CD4-positive, alpha-beta T cell treated with Interleukin-1 beta for 1 hour (primary cell): ENCODE data around the gene ACSF3.
"Not testable (repeated sequence)": the region's sequence is repeated elsewhere in the genome, so short reads cannot be mapped to it uniquely, and the experiment has no call there.

ENCODE experiments used
- DNase-seq, 2 donors: peaks; one replicate each; pipeline ENCODE4 v3.0.0-alpha.2; 2020 to 2022

Gene ACSF3

DNA sequence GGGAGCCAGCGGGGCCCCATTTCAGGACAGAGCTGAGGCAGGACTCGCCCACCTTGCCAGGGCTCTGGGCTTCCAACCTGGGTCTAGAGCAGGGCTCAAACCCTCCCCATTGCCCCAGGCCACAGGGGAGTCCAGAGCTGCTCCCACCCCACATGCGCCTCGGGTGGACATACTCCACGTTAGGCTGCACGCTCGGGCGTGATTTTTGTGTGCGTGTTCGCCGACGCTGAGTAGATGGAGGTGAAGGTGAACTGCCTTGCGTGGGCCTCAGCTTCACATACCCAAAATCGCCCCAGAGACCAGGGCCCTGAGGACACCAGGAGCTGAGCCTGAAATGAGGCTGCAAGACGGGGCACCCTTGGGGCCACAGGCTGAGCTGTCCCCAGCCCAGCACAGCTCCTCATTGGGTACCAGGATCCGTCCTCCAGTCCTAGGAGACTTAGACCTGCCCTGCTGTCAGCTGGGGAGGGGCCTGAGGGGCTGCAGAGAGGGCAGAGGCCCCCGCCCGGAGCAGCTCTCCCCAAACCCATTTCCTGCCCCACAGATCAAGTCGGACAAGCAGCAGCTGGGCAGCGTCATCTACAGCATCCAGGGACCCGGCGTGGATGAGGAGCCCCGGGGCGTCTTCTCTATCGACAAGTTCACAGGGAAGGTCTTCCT lies 86.1 kb downstream of the ACSF3 start:
- DNase-seq: no peak

DNA sequence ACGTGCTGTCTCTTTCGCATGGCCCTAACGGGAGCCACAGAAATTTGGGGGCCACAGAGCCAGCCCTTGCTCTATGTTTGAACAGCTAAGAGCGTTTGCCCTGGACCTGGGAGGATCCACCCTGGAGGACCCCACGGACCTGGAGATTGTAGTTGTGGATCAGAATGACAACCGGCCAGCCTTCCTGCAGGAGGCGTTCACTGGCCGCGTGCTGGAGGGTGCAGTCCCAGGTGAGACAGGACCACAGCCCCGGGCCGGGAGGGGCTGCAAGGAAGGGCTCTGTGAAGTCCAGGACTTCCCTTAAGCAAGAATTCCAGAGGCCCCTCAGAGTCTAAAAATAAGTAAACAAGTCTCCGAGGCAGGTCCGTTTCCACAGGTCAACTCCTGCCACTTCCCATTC lies 89.8 kb downstream of the ACSF3 start:
- DNase-seq: no peak

DNA sequence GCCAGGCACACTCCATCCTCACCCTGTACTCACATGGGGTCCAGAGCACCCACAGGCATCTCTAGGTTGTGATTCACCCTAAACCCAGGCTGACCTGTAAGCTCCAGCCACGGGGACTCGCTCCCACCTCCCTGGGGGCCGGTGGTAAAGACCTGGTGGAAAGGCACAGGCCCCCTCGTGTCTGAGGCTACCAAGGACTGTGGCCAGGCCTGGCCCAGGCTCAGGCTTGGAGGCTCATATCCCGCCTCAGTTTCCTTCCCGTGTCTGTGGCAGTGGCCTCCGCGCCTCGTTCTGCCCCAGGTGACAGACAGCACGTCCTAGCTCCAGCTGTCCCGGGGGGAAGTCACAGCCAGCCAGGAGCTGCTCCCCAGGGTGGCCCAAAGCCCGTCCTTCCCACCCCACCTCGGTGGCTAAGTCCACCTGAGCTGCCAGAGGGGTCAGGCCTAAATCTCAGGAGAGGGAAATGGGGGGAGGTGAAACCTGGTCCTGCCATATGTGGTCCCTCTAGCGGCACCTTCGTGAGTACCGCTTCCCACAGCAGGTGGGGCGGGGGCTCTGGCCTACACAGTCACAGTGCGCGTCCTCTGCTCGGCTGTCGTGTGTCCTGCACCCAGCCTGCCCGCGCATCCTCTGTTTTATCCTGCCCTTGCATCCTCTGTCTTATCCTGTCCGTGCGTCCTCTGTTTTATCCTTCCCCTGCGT lies 90.5 kb downstream of the ACSF3 start:
- no peak for DNase-seq

DNA sequence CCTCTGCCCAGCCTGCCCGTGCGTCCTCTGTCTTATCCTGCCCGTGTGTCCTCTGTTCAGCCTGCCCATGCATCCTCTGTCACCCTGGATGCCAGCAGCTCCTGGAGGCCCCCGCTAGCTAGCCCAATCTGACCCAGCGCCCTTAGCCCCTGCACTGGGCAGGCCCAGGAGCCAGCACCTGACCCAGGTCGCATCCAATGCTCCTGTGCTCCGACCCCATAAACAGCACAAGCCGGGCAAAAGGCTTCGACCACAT lies 91.0 kb downstream of the ACSF3 start:
- DNase-seq: no peak

DNA sequence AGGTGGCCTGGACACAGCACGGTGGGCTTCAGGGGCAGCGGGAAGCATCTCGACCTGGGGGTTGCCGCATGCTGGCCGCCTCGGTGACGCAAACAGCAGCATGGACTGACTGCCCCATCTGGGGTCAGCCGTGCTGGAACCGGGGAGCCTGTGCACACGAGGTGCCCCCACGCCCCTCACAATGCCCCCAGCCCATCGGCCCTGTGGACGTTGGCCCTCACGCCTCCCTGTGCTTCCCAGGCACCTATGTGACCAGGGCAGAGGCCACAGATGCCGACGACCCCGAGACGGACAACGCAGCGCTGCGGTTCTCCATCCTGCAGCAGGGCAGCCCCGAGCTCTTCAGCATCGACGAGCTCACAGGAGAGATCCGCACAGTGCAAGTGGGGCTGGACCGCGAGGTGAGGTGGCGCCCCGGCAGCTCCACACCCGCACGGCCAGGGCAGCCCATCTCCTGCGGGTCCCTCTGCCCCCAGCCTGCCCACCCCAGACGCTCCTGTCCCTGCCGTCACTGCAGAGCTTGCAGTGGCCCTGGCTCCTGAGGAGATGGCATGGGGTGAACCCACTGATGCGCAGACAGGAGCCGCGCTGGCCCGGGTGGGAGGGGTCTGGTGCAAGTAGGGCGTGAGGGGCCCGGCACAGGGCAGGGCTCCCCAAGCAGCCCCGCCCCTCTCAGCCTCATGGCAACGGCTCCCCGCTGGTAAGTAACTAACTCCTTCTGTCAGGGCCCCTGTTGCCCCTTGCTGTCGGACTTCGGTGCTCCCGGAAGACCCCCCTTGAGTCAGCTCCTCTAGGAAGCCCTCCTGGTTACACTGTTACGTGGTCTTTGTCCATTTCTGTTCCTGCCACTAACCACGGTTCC lies 91.5 kb downstream of the ACSF3 start:
- DNase-seq: no peak

DNA sequence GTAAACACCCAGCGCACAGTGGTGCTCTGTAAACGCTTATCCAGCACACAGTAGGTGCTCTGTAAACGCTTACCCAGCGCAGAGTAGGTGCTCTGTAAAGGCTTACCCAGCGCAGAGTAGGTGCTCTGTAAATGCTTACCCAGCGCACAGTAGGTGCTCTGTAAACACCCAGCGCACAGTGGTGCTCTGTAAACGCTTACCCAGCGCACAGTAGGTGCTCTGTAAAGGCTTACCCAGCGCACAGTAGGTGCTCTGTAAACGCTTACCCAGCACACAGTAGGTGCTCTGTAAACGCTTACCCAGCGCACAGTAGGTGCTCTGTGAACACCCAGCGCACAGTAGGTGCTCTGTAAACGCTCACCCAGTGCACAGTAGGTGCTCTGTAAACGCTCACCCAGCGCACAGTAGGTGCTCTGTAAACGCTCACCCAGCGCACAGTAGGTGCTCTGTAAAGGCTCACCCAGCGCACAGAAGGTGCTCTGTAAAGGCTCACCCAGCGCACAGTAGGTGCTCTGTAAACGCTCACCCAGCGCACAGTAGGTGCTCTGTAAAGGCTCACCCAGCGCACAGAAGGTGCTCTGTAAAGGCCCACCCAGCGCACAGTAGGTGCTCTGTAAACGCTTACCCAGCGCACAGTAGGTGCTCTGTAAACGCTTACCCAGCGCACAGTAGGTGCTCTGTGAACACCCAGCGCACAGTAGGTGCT lies 92.4 kb downstream of the ACSF3 start:
- DNase-seq: not testable (repeated sequence)

DNA sequence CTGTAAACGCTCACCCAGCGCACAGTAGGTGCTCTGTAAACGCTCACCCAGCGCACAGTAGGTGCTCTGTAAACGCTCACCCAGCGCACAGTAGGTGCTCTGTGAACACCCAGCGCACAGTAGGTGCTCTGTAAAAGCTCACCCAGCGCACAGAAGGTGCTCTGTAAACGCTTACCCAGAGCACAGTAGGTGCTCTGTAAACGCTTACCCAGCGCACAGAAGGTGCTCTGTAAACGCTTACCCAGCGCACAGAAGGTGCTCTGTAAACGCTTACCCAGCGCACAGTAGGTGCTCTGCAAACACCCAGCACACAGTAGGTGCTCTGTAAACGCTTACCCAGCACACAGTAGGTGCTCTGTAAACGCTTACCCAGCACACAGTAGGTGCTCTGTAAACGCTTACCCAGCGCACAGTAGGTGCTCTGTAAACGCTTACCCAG lies 93.0 kb downstream of the ACSF3 start:
- DNase-seq: not testable (repeated sequence)

DNA sequence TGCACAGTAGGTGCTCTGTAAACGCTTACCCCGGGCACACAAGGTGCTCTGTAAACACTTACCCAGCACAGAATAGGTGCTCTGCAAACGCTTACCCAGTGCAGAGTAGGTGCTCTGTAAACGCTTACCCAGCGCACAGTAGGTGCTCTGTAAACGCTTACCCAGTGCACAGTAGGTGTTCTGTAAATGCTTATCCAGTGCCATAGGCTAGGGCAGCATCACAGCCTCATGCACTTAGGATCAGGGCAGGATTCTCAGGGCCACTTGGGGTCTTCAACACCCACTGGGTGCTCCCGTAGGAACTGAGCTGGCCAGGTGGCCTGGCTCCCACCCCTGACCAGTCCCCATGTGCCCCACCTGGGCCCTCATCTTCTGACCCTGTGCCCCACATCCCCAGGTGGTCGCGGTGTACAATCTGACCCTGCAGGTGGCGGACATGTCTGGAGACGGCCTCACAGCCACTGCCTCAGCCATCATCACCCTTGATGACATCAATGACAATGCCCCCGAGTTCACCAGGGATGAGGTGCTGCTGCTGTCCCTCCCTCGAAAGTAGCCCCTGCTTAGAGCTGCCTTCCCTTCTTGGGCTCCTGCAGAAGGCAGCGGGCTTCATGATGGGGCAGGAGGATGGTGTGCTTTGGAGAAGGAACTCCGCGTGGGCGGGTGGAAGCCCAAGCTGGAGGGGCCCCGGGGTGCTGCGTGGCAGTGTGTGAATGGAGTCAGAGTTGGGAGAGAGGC lies 93.5 kb downstream of the ACSF3 start:
- peak in 1 of 2 donors; percentile 16 for DNase-seq

DNA sequence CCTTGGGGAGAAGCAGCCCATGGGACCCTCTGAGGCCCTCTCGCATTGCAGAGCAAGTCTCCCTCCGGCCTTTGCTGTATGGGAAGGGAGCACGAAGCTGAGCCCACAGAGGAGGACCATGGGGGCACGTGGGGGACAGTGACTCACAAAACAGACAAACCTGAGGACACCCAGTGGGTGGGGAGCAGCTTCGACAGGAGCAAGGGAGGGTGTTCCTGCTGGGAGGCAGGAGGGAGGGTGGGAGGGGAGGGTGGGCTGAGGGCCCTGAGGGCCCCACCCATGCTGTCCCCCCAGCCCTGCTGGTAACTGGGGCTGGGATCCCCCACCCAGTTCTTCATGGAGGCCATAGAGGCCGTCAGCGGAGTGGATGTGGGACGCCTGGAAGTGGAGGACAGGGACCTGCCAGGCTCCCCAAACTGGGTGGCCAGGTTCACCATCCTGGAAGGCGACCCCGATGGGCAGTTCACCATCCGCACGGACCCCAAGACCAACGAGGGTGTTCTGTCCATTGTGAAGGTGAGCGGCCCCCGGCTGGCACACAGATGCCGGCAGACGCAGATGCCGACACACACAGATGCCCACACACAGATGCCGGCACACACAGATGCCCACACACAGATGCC lies 94.2 kb downstream of the ACSF3 start:
- no peak for DNase-seq

DNA sequence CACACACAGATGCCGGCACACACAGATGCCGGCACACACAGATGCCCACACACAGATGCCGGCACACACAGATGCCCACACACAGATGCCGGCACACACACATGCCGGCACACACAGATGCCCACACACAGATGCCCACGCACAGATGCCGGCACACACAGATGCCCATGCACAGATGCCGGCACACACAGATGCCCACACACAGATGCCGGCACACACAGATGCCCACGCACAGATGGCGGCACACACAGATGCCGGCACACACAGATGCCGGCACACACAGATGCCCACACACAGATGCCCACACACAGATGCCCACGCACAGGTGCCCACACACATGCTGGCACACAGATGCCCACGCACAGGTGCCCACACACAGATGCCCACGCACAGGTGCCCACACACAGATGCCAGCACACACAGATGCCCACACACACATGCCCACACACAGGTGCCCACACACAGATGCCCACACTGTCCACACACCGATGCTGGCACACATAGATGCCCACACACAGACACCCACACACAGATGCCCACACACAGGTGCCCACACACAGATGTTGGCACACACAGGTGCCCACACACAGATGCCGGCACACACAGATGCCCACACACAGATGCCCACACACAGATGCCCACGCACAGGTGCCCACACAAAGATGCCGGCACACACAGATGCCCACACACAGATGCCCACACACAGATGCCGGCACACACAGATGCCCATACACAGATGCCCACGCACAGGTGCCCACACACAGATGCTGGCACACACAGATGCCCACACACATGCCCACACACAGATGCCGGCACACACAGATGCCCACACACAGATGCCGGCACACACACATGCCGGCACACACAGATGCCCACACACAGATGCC lies 95.1 kb downstream of the ACSF3 start:
- not testable (repeated sequence) for DNase-seq

DNA sequence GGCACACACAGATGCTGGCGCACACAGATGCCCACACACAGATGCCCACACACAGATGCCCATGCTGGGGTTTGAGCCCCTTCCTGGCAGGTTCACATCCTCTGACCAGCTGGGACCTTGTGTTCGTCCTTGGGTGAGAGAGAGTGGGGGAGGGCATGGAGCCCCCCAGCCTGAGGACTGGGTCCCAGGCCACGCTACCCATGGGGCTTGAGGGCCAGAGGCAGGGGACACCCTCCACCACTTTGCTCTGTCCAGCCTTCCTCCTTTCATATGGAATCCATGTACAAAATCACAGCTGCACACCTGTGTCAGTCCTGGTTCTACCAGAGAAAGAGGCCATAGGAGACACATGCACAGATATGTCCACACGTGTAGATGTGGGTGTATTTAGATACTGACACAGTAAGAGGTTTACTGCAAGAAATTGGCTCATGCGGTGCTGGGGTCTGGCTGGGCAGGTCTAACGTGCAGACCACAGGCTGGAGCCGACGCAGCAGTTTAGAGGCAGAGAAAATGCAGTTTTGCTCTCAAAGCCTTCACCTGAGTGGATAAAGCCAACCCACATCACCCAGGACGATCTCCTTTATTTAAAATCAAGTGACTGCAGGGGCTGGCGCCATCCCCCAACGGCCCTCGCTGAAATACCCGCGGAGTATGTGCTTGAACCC lies 95.8 kb downstream of the ACSF3 start:
- no peak for DNase-seq

DNA sequence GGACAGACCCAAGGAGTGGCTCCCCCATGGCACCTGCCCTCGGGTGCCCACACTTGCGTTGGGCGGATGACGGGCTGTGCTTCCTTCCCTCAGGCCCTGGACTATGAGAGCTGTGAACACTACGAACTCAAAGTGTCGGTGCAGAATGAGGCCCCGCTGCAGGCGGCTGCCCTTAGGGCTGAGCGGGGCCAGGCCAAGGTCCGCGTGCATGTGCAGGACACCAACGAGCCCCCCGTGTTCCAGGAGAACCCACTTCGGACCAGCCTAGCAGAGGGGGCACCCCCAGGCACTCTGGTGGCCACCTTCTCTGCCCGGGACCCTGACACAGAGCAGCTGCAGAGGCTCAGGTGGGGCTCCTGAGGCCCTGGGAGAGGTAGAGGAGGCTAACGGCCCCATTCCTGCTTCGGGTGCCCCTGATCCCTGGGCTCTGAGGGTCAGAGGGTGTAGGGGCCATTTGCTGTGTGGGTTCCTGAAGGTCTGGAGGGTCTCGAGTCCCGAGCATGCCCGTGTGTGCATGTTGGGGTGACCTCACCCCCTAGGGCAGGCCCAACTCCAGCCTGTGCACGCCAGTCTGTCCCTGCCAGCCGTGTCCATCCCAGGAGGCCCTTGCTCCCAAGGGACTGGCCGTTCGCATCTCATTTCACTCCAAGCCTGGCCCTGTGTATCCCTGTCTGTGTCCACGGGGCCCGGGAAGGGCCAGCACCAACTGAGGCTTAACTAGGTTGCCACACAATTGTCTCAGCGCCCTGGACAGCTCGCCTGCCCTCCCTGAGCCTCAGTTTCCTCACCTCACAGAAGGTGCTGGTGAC lies 96.7 kb downstream of the ACSF3 start:
- DNase-seq: no peak

DNA sequence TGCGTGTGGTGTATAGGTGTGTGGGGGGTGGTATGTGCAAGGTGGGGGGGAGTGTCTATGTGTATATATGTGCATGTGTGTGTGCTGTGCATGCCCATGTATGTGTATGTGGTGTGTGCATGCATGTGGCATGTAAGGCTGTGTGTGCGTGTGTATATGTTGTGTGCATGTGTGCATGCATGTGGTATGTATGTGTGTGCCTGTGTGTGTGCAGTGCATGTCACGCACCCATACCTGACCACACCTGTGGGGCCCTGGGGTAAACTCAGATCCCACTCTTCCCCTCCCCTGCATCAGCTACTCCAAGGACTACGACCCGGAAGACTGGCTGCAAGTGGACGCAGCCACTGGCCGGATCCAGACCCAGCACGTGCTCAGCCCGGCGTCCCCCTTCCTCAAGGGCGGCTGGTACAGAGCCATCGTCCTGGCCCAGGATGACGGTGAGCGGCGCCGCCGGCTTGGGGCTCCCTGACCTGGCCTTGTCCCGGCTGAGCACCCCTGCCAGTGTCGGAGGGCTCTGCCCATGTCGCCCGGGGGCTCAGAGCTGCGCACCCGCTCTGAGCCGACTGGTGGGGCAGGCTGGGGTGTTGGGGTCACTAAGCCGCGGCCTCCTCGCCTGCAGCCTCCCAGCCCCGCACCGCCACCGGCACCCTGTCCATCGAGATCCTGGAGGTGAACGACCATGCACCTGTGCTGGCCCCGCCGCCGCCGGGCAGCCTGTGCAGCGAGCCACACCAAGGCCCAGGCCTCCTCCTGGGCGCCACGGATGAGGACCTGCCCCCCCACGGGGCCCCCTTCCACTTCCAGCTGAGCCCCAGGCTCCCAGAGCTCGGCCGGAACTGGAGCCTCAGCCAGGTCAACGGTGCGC lies 97.6 kb downstream of the ACSF3 start:
- no peak for DNase-seq

DNA sequence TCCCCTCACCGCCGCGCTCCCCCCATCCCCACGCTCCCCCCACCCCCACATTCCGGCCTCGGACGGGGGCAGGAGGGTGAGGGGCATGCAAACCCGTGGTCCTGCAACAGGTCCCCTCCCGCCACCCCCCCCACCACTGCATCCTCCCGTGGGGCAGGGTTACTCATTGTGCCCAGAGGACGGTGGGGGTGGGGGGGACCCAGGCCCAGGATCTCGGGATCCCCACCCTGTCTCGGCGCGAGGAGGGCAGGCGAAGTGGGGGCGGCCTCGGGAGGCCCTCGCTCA lies 98.2 kb downstream of the ACSF3 start:
- no peak for DNase-seq

DNA sequence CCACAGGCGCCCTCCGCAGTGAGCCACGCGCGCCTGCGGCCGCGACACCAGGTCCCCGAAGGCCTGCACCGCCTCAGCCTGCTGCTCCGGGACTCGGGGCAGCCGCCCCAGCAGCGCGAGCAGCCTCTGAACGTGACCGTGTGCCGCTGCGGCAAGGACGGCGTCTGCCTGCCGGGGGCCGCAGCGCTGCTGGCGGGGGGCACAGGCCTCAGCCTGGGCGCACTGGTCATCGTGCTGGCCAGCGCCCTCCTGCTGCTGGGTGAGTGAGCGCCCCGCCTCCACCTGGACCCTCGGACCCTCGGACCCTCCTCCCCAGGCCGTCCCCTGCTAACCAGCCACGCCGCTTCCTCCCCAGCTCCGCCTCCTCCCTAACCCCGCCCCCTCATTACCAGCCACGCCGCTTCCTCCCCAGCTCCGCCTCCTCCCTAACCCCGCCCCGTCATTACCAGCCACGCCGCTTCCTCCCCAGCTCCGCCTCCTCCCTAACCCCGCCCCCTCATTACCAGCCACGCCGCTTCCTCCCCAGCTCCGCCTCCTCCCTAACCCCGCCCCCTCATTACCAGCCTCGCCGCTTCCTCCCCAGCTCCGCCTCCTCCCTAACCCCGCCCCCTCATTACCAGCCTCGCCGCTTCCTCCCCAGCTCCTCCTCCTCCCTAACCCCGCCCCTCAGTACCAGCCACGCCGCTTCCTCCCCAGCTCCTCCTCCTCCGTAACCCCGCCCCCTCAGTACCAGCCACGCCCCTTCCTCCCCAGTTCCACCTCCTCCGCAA lies 98.7 kb downstream of the ACSF3 start:
- DNase-seq: peak; percentile 88 to 89

DNA sequence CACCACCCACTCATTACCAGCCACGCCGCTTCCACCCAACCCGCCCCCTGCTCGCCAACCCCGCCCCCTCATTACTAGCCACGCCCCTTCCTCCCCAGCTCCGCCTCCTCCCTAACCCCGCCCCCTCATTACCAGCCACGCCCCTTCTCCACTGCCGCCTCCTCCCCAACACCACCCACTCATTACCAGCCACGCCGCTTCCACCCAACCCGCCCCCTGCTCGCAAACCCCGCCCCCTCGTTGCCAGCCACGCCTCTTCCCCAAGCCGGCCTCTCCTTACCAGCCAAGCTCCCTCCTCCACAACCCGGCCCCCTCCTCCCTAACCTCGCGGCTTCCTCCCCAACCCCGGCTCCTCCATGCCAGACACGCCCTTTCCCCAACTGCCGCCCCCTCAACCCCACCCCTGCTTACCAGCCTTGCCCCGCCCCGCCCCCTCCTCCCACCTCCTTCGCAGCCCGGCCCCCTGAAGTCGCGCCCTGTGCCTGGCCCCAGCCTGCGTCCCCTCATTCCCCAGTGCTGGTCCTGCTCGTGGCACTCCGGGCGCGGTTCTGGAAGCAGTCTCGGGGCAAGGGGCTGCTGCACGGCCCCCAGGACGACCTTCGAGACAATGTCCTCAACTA lies 99.4 kb downstream of the ACSF3 start:
- DNase-seq: peak; percentile 61 to 75

DNA sequence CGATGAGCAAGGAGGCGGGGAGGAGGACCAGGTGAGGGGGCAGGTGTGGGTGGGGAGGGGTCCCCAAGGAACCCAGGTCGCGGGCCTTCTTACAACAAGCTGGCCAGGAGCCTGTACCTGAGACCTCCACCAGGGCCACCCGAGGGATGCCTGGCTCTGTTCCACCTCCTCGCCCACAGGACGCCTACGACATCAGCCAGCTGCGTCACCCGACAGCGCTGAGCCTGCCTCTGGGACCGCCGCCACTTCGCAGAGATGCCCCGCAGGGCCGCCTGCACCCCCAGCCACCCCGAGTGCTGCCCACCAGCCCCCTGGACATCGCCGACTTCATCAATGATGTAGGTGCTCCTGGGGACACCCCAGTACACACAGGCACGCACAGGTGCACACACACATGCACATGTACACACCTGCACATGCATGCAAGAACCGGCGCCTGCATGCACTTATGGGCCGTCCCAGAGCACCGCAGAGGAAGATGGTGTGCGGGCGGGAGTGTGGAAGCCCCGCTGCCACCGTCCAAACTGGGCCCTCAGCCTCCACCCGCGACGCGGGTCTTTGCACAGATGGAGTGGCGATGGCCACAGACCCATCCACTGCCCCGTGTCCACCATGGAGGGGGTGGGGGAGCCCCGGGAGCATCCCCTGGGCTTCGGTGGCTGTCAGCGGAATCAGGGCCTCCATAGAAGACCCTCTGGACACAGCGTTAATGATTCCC lies 100.1 kb downstream of the ACSF3 start:
- DNase-seq: no peak
